DMS 273 (cell line): Measurements from ENCODE around the gene STAMBP.
A peak's percentile ranks its signal among the peaks of the same experiment; 100 is the strongest.
"Not testable (repeated sequence)": the region's sequence is repeated elsewhere in the genome, so short reads cannot be mapped to it uniquely, and the experiment has no call there.

Source experiments
- DNase-seq: peaks from one replicate; lab custom pipeline; 2025; ENCODE audit not compliant: unreplicated experiment; lab: John Stamatoyannopoulos, UW

Gene STAMBP

DNA sequence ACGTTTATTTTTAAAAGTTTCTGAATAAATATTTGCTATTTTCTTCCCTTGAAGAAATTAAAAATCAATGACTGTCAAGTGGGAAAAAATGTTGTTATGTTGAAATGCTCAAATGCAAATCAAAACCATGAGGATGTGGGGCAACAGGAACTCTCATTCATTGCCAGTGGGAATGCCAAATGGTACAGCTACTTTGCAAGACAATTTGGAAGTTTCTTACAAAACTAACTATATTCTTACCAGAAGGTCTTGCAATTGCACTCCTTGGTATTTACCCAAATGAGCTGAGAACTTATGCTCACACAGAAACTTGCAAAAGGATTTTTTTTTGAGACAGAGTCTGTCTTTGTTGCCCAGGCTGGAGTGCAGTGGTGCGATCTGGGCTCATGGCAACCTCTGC, 56.6 kb downstream of the STAMBP start:
- DNase-seq, result no peak

DNA sequence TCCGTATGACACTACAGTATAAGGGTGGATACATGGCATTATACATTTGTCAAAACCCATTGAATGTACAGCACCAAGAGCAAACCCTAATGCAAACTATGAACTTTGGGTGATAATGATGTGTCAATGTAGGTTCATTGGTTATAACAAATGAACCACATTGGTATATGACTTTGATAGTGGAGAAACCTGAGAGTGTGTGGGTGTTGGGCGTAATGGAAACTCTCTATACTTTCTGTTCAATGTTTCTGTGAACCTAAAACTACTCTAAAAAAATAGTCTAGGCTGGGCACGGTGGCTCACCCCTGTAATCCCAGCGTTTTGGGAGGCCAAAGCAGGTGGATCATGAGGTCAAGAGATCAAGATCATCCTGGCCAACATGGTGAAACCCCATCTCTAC, 57.6 kb downstream of the STAMBP start:
- DNase-seq, result no peak

DNA sequence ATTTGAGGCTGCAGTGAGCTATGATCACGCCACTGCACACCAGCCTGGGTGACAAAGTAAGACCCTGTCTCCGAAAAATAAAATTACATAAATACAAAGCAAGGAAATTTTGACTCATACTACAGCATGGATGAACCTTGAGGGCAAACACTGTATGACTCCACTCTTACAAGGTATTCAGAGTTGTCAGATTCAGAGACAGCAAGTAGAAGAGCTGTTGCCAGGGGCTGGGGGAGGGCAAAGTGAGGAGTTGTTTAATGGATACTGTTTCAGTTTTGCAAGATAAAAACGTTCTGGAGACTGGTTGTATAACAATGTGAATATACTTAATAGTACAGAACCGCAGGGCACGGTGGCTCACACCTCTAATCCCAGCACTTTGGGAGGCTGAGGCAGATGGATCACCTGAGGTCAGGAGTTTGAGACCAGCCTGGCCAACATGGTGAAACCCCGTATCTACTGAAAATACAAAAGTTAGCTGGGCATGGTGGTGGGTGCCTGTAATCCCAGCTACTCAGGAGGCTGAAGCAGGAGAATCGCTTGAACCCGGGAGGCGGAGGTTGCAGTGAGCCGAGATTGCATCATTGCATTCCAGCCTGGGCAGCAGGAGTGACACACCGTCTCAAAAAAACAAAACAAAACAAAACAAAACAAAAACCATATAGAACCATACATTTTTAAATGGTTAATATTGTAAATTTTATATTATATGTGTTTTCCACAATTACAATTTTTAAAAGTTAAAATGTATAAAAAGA, 59.0 kb downstream of the STAMBP start:
- not testable (repeated sequence) for DNase-seq

DNA sequence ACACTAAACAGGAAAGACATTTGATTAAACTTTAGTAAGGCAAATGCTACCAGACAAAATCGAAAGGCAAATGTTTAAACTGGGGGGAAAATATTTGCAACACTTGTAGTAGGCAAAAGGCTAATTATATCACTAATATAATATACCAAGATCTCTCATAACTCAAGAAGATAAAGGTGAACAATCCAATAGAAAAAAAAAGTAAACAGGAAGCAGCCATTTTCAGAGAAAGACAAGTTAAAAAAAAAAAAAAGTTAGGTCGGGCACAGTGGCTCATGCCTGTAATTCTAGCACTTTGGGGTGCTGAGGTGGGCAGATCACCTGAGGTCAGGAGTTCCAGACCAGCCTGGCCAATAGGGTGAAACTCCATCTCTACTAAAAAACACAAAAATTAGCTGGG, 59.6 kb downstream of the STAMBP start:
- DNase-seq, result no peak

DNA sequence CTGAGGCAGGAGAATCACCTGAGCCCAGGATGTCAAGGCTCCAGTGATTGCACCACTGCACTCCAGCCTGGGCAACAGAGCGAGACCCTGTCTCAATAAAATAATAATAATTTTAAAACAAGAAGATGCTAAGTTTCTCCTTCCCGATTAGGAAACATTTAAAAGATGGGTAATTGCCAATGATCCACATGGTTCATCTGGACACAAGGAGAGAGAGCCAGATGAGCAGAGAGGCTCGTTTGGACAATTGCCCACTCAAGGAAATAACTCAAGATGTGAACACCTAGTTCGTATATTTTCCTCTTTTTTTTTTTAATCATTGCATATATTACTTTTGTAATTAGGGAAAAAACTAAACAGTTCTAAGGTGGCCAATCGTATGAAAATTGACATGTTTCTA, 60.4 kb downstream of the STAMBP start:
- peak; percentile 14 for DNase-seq

DNA sequence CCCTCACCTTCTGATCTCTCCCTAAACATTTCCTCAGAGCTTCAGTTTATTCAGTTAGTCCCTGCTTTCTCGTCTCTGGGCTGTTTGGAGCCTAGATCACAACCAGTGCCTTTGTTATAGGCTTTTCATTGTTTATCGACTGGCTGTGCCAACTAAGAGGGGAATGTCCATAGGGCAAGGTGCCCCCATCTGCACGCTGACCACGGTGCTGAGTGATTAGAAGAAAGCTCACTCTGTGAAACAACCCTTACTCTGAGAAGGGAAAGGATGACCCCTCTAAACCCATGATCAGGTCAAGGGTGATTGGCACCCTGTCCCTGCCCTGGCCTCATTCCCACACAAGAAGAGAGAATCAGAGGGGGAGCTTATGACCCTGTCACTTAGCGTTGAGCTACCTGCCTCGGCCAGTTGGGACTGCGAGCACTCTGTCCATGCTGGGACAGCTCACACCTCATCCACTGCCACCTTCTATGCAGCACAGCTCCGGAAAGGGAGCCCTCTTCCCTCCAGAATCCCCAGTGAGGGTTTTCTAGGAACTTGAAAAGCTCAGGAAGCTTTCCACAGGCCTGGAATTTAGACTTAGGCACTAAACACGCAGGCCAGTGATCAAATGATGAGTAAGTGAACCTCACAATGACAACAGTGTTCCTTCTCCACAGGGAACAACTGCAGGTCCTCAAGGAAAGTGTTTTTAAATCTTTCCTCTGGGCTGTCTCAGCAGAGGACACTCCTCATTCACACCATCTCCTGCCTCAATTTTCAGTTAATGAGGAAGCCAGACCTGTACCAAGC, 61.7 kb downstream of the STAMBP start:
- no peak for DNase-seq

DNA sequence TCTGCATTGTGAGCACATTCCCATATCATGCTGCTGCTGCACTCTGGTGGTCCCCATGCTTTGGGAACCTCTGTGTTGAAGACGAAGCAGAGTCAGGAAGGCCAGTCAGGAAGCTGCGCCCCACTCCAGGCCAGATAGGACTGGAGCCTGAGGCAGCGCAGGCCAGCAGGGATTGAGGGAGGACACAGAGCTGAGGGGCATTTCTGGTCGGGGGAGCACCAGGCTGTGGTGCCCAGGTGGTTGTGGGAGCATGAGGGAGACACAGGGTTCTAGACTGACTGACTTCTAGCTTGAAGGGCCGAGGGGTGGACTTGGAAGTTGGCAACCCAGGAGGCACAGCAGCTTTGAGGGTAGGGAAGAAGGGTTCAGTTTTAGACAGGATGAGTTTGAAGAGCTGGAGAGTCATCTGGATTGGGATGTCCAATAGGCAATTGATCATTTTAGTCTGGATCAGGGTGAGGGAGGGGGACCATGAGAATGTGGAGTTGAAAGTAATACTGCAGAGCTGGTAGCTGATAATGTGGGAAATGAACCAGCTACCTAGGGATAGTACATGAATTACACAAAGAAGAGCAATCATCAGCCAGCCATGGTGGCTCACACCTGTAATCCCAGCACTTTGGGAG, 62.6 kb downstream of the STAMBP start:
- no peak for DNase-seq

DNA sequence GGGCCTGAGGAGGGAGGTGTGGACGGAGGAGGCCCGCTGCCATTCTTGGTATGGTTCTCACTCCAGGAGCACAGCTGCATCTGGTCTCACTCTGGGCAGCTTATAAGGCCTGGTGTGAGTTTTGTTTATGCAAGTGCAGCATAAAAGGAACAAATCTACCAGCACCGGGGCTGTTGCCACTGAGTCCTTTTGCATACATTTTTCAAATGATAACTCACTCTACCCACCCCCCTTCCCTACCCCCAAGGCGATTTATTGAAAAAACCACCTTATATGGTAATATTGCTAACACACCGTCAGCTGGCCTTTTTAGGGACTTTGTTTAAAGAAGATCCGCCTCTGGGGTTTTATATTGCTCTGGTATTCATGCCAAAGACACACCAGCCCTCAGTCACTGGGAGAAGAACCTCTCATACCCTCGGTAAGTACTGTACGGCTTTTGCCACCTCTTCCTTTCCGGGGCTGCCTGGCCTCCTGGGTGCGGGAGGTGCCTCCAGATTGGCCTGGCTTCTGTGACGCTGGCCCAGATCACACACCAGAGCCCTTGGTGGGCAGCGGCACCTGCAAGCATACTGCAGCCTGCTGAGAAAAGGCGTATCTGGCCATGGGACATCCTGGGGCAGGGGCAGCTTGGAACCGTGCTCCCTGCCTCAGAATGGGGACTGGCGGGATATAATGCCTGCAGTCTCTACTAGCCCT, 64.0 kb downstream of the STAMBP start, which contains the start of gene ACTG2:
Gene ACTG2 (plus strand): TSS at position 378 of the 699 bp plus-strand sequence. CDS start 8,304 bp downstream, outside the sequence.
- no peak for DNase-seq

DNA sequence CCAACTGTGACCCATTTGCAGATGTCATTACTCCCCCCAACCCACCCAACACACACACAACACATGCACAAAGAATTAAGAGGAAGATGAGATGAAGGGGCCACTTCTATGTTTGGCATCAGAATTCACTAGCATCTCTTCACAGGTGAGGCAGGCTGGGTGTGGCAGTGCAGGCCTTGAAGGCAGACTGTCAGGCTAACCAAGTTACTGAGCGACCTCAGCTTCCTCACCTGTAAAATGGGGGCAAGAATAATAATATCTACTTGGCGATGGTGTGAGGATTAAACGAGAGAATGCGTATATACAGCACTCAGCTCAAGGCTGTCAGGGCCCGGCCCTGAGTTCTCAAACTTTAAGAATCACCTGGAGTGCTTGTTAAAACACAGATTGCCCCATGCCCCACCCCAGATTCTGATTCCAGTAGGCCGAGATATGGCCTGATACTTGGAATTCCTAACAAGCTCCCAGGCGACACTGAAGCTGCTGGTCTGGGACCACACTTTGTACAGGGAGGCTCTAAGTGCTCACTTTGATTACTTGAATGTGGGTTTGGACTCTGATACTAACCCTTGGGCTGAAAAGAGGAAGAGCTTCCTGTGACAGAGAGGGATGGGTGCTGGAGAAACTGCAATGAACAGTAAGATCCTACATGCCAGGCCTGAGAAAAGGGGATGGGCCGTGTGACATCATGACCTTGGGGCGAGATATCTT, 65.2 kb downstream of the STAMBP start:
- DNase-seq, result no peak

DNA sequence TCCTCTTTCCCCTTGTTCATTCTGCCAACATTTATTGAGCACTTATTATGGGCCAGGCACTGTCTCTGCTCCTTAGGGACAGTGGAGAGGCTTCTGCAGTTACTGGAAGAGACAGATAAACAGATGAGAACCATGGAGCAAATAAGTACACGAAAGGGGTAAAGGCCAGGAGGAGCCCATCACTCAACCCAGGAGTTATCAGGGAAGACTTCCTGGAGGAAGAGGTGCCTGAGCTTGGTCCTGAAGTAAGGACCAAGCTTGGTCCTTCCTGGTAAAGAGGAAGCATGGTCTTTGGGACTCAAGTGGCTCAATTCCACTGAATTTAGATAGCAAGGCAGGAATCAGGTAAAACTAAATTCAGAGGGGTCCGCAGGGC, 65.7 kb downstream of the STAMBP start:
- no peak for DNase-seq

DNA sequence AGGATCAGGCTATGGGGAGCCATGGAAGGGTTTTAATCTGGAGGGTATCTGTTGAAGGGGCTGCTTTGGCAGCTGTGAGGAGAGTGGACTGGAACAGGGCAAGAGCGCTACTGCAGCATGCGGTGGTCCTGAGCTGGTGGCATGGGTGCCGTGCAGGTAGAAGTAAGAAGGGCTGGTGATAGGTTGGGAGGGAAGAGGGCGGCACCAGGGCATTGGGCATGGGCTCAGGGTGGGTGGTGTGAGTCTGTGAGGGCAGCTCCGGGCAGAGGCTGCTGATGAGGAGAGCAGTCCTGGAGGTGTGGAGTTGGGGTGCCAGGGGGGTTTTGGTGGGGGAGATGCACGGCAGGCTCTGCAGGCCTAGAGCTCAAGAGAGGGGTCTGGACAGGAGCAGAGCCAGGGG, 66.1 kb downstream of the STAMBP start:
- no peak for DNase-seq

DNA sequence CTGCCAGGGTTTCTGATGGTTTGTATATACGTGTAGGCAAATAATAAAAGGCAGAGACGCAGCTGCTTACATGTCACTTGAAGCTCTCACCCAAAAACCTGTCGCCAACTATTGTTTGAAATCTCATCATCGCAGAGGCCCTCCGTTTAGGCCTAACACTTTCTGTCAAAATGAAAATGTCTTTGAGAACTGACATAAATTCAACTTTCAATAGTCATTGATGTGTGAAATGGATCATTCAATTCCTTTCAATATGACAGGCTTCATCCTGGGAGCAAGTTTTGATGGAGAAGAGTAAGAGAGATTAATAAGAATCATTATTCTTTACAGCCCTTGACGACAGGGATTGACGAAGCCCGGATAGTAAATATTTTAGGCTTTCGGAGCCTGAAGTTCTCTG, 66.7 kb downstream of the STAMBP start:
- DNase-seq, result no peak

DNA sequence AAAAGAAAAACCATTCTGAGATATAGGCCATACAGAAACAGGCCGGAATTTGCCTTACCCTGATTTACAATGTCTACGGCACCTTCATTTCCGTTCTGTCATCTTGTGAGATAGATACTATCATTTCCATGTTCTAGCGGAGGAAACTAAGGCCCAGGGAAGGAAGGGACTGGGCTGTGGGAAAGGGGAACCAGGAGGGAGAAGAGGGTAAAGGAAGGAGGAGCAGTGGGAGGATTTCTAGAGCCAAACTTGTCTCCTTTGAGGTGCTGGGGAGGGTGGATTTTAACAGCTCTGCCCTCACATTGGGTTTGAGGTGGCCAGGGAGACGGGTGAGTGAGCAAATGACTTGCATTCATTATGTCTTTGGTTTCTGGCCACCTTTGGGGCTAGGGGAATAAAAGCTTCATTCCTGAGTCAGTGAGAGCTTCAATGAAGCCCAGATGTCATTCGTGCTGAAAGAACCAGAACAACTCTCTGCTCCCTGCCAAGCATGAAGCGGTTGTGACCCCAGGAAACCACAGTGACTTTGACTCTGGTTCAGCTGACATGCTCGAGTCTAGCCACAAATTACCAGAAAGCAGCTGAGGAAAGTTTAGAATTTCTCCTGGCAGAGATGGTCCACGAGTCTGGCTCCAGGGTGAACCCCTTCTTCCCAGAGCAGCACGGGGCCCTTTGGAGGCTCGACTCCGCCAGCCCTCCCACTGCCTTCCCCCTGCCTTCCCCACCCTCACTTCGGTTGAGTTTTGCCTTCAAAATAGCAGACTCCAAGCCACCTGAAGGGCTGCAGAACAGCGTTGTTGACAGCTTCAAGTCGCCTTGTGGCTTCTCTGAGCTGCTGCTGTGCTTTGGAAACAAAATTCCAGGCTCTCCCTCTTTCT, 67.8 kb downstream of the STAMBP start:
- DNase-seq, result no peak

DNA sequence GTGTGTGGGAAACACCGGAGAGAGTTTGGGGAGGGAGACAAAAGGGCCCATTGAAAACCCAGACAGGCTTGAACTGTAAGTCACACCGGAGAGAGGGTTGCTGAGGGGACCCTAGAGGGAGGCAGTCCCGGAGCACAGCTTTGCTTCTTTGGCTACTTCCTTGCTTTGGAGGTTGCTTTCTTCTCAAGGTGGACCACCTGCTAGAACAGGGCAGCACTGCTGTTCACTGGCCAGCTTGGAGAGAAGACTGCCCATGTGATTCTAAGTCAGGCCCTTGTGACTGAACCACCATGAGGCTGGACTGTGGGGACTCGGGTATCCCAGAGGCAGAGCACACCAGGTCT, 68.5 kb downstream of the STAMBP start:
- no peak for DNase-seq

DNA sequence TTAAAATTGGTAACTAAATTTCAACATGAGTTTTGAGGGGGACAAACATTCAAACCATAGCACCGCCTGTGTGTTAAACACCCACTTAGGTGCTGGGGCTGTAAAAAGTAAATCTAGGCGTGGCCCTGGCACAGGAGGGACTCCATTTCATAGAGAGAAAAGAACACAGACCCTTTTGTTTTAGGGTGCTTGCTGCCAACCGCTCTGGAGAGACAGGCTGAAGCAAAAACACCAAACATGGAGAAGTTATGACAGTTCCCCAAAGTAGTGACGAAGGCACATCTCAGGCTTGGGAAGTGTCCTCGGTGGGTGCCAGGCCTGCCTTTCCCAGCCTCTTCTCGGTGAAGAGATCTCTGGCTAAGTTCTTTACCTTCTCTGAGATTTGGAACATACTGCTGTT, 69.2 kb downstream of the STAMBP start:
- no peak for DNase-seq

DNA sequence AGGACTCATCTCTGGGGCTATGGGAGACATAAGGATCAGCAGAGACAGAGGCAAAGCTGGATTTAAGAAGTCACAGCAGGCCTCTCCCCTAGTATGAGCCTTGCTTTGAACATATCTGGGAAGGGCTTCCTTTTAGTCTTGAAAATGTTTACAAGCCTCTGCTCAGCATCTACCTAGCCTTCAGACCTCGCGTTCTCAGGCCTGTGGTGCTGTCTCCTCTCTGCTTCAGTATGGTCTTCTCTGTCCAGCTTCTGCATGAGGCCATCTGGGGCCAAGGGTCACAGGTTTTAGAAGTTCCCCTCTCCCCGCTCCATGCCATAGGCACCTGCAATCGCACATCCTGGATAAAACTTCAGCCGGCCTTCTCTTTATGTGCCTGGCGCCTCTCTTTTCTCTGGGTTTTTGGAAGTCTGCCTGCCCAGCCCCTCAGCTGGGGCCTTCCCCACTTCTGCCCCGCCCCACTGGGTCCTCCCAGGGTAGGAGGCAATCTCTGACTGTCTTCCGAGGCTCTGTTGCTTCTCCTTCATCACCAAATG, 71.1 kb downstream of the STAMBP start:
- peak; percentile 88 for DNase-seq

DNA sequence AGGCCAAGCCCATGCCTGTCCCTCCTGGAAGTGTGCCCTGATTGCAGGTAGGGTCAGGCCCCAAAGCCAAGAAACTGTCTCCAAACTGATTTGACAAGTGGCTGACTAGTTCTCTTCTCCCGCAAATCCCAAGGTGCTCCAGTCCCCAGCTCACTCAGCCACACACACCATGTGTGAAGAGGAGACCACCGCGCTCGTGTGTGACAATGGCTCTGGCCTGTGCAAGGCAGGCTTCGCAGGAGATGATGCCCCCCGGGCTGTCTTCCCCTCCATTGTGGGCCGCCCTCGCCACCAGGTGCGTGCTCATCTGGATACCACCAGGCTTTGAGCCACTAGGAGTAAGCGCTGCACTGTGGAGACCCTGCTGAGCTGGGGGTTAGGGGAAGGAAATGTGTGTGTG, 72.4 kb downstream of the STAMBP start:
- DNase-seq, result no peak

DNA sequence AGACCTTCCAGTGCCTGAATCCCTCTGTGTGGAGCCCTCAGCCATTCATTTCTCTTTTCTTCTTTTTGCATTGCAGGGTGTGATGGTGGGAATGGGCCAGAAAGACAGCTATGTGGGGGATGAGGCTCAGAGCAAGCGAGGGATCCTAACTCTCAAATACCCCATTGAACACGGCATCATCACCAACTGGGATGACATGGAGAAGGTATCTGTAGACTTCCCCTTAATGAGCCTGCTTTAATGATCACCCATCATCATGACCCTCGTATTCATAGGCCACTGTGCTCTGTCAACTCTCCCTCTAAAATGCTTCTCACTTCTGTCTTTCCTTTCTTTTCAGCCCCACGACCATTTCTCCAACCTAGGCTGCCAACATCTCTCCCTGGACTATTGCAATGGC, 73.5 kb downstream of the STAMBP start:
- no peak for DNase-seq

DNA sequence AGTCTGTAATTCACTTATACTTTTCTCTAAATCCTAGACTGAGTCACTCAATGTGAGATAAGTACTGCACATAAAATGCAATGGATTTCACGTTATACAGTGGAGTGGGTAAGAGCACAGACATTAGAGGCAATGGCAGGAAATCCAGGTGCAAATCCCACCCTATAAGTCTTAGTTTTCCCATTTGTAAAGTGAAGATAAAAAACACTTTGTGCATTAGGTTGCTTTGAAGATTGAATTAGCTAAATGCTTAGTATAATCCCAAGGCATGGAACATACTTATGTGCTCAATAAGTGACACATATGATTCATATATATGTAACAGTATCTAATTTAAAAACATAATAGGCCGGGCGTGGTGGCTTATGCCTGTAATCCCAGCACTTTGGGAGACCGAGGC, 74.6 kb downstream of the STAMBP start:
- no peak for DNase-seq
